Type B pancreatic cell (in vitro differentiated cells): ENCODE data around the gene REV3L. TPM values are rescaled to one million over a fixed set of nuclear protein-coding genes. Genes with fewer than 3 reads are reported as not detected.

ENCODE experiments used
- DNase-seq: peaks from one replicate; pipeline ENCODE4 v3.0.0; 2021; ENCODE audit warnings: mixed read lengths; ENCODE audit not compliant: unreplicated experiment; ENCODE audit errors: extremely low spot score
- H3K27ac Mint-ChIP-seq: 2 replicates; pipeline ENCODE4 v1.8.0; 2021; ENCODE audit warnings: mild to moderate bottlenecking, mixed read lengths
- H3K27me3 Mint-ChIP-seq: 2 replicates; pipeline ENCODE4 v1.8.0; 2021; ENCODE audit warnings: mixed read lengths
- H3K36me3 Mint-ChIP-seq: 2 replicates; pipeline ENCODE4 v1.8.0; 2021; ENCODE audit warnings: mixed read lengths
- H3K4me1 Mint-ChIP-seq: one replicate; pipeline ENCODE4 v1.8.0; 2021; ENCODE audit warnings: mixed read lengths; ENCODE audit not compliant: unreplicated experiment
- H3K4me3 Mint-ChIP-seq: 2 replicates; pipeline ENCODE4 v1.8.0; 2021; ENCODE audit warnings: mild to moderate bottlenecking, mixed read lengths
- H3K9me3 Mint-ChIP-seq: 2 replicates; pipeline ENCODE4 v1.8.0; 2021; ENCODE audit warnings: mixed read lengths
- total RNA-seq: library from RNA; stranded (reverse); gene quantifications from 2 replicates; pipeline ENCODE4 v1.2.1, GENCODE V29; 2021; ENCODE audit warnings: low replicate concordance
- TF ChIP-seq, protein P1 (sequence below): fragments of 200-600 bp; sonication (generic); conservative IDR thresholded peaks from 2 replicates; pipeline ENCODE4 v1.5.0; 2021; ENCODE audit warnings: antibody characterized with exemption, mild to moderate bottlenecking

REV3L gene
- total RNA-seq, 1 donor from 2014 or later: 34.4 TPM

DNA sequence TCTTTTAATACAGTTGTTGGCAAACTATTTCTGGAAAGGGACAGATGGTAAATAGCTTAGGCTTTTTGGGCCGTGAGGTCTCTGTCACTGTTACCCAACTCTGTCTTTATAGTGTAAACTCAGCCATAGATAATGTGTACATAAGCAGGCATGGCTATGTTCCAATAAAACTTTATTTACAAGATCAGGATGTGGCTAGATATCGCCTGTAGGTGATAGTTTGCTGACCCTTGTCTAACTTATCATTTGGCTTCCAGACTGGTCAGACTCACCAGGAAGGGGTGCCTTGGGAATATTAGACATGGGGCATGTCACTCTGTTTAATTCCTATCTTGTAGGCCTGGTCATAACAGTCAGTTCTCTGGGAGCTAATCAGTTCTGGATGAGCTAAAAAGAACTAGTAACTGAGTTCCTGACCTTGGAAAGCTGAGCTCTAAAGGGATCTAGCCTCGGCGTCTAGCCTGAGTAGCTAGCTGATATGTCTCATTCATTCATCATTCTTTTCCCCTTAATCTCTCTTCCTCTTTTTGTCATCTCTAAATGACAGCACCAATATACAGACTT lies 232.1 kb downstream of the REV3L start:
- H3K27me3 Mint-ChIP-seq: peaks cover 26% of the 10 kb centered on the region
- H3K9me3 Mint-ChIP-seq: no peaks in the 10 kb centered on the region
- no peak overlapping the region for H3K4me3 Mint-ChIP-seq
- H3K27ac Mint-ChIP-seq: no peak overlapping the region
- no peaks in the 10 kb centered on the region for H3K36me3 Mint-ChIP-seq
- DNase-seq: no peak
- no peaks in the 10 kb centered on the region for H3K4me1 Mint-ChIP-seq
- TF ChIP-seq, protein P1, sequence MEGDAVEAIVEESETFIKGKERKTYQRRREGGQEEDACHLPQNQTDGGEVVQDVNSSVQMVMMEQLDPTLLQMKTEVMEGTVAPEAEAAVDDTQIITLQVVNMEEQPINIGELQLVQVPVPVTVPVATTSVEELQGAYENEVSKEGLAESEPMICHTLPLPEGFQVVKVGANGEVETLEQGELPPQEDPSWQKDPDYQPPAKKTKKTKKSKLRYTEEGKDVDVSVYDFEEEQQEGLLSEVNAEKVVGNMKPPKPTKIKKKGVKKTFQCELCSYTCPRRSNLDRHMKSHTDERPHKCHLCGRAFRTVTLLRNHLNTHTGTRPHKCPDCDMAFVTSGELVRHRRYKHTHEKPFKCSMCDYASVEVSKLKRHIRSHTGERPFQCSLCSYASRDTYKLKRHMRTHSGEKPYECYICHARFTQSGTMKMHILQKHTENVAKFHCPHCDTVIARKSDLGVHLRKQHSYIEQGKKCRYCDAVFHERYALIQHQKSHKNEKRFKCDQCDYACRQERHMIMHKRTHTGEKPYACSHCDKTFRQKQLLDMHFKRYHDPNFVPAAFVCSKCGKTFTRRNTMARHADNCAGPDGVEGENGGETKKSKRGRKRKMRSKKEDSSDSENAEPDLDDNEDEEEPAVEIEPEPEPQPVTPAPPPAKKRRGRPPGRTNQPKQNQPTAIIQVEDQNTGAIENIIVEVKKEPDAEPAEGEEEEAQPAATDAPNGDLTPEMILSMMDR: no peak

Other genes starting within 250 kb of the REV3L start
- gene TRAF3IP2, start 122.7 kb upstream of the REV3L start, total RNA-seq: 26.3 and 47.8 TPM in 2 replicates